ENCODE results near the gene SAV1. TPM values are rescaled to one million over a fixed set of nuclear protein-coding genes. Genes with fewer than 3 reads are reported as not detected.

Gene SAV1
- total RNA-seq, 1 donor from 2014 or later = 5.9 TPM

DNA sequence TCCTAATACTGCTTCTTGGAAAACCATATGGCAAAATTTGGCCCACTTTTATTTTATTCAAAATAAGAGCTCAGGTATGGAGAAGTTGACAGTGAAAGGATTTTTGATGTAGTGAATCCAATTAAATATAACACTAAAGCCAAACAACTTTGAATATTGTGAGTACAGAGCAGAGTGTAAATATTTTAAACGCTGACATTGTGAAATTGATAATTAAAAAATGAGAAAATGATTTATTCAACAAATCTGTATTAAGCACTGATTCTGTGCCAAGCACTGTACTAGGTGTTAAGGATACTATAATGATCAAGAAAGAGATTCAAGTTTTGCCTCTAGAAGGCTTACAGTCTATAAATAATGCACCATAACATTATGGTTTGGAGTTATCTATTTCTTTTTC, 57.6 kb downstream of the SAV1 start:
- intact Hi-C loops (cut with micrococcal nuclease) = no loop called here

DNA sequence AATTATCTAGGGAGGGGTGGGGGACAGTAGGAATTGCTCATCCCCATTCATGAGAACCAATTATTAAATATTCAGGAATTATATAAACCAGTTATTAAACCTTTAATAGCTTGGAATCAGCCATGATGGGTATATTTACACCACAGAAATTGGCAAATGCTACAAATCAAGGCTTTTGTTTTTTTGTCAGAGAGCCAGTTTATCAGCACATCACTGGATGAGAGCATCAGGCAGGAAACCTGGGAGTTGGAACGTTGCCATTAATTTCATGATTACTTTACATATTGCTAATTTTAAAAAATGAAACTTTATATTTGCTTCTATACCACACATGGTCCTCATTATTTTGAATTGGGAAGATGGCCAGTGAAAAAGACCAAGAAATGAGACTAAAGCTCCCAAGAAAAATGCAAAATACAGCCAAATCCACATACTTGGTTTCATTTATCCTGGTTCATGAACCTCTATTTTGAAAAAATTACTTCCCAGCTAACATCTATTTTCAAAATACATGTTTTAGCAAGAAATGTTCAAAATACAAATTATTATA, 59.7 kb downstream of the SAV1 start:
- intact Hi-C loops (cut with micrococcal nuclease) = no loop called here

DNA sequence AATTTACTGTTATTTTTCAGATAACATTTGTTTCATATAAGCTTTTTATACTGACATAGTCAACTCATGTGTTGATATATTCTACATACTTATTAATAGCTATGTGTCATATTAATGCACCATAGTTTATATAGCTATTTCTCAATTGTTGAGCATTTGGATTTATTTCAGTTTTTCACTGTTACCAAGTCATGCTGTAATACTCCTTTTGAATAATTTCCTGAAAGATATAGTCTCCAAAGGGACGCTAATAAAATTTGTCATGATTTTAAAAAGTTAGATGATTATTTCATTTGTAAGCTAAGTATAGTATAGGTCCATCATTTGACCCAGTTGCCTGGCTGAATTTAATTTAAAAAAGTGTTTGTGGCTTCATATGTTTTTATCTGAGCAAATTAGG, 60.3 kb downstream of the SAV1 start:
- intact Hi-C loops (cut with micrococcal nuclease) = no loop called here

DNA sequence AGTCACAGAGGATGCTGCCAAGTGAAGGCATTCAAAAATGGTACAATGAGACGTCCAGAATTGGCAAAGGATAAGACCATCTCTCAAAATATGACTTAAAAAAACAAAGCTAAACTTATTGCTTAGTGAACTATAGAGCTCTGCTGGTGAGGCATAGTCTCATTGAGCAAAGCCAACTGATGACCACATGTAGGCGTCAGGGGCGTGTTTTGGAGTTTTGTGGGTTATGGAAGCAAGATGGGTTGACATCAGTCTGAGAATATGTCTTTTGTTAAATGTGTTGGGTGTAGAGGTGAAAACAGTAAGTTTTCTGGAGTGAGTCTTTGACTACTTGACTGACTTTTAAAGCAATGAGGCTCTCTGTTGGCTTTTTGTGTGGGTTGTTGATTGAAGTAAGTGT, 60.9 kb downstream of the SAV1 start:
- intact Hi-C loops (cut with micrococcal nuclease) = no loop called here

DNA sequence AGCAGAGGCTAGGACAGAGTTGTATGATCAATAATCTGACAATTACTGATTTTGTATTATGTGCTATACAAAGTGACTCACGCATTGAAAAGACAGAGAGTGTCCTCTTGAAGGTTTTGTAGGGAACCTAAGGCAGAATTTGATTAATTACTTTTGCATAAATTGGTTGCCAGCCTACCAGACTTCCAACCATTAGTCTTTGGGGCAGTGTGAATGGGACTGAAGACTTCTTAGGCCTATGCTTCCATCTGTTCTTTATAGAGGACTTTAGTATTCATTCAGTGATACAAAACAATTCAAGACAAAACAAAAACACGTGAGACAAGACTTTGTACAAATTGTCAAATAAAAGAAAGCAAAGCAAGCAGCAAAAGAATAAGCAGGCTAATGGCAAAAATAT, 61.6 kb downstream of the SAV1 start:
- intact Hi-C loops (cut with micrococcal nuclease) = no loop called here

DNA sequence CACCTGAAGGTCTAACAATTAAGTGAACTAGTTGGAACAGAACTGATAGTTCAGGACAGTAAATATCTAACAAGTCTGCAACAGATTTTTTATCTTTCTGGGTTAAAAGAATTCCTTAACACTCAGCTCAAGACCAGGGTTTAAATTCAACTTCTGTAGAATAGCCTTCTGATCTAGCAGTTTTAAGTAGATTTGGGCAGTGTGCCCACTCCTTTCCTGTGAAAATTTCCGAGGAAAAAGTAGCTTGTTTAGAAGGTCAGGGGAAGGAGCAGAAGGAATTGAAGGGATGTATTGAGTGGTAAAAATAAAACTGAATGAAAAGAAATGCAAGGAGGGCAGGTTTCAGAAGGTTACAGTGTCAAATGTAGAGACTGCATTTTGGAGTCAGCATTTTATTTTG, 62.3 kb downstream of the SAV1 start:
- intact Hi-C loops (cut with micrococcal nuclease) = no loop called here

DNA sequence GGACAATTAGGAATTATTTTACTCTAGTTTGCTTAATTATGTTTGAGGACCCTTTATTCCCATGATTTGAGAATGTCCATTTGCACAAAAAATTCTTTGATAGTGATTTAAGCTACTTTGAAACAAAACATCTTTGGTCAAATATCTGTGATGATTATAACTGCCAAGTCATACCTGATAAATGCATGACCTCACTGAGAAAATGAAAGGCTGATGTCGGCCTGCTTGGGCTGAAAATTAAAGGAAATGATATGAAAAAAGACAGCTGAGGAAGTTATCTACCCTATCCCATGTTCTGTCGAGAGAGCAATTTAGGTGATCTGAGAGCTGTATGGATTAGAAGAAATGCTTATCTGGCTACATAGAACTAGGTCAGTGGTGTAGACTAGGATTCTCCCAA, 64.5 kb downstream of the SAV1 start:
- intact Hi-C loops (cut with micrococcal nuclease) = no loop called here

DNA sequence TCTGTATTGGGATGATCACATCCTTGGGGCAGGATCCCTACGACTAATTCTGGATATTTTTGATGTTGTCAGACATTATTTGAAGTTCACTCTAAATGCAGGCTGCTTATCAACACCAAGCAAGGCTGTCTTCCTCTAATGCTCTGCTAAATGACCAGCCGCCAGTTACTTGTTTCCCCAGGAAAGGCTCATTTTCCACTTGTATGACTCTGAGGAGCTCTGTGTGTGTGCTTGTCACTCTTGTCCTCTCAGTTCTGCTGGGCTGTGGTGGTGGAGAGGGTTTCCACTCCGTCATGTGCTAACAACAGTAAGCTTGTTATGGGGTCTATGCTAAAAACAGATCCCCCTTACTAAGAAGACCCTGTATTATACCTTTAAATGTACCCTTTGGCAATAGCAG, 66.1 kb downstream of the SAV1 start:
- intact Hi-C loops (cut with micrococcal nuclease) = no loop called here

DNA sequence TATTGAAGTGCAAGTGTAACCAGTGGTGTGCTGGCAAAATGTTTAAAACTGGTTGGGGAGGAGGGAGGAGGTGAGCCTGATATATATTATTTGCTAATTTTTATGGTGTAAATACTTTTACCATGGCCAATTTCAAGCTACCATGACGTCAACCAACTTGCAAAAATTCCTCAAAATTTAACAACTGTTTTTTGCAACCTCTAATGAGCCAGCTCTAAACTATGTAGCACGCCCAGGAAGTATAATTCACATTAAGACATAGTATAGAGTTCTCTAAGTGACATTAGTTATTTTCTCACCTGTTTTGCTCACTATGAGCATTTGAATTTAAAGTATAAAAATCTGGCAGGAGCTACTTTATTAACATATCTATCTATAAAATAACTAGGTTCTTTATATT, 66.7 kb downstream of the SAV1 start:
- intact Hi-C loops (cut with micrococcal nuclease) = no loop called here

DNA sequence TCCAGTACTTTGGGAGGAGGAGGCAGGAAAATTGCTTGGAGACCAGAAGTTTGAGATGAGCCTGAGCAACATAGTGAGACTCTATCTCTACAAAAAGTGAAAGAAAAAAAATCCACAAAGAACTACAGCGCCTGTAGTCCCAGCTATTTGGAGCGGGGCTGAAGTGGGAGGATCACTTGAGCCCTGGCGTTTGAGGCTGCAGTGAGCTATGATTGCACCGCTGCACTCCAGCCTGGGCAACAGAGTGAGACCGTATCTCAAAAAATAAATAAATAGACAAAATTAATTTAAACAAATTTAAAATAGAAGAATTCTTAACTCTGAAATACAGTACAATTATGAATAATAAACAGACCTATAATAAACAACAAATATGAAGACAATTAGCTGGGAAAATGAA, 67.3 kb downstream of the SAV1 start:
- intact Hi-C loops (cut with micrococcal nuclease) = loop anchor here (1.0 kb wide), 1 partner anchor 177 kb away; no protein-coding TSS in a partner anchor

DNA sequence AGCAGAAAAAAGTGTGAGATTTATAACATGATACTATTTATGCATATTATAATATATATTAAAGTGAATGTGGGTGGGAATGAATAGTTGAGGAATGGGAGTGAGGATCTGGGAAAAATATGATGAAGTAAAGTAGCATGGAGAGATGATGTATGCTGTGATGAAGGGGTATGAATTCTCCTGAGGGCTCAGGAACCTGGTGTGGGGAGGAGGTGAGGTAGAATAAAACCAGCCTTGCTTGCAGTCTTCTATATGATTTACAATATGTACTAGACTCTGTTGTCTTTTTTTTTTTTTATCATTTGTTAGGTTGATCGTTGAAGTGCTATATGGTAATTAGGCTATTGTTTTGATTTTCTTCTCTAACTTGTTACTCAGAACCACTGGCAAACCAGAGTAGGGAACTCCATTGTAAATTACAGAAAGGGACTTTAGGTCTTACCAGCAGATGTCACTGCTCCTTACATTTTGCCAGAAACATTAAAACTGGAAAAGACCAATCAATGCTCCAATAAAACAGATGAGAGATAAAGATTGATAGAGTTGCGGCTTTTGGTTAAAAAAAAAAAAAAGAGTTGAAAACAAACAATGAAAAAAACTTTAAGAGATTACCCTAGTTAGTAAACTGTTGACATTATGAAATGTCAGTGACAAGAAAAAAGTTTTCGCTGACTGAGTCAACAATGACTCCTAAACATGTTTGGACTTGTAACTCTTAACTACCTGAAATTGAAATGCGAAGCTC, 68.2 kb downstream of the SAV1 start:
- intact Hi-C loops (cut with micrococcal nuclease) = loop anchor here (1.0 kb wide), 1 partner anchor 178 kb away; no protein-coding TSS in a partner anchor

DNA sequence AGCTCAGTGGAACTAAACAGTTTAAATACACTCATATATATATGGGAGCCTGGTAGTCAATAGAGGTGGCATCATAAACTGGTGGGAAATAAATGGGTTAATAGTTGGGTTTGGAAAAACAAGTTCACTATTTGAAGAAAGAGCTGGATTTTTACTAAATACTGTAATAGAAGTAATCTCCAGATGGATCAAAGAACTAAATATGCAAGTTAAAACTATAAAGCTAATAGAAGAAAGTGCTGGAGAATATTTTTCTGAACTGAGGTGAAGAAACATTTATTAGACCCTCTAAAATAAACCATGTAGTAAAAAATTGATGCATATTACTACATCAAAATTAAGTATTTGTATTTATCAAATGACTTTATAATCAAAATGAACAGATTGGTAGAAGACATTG, 69.3 kb downstream of the SAV1 start:
- intact Hi-C loops (cut with micrococcal nuclease) = no loop called here

DNA sequence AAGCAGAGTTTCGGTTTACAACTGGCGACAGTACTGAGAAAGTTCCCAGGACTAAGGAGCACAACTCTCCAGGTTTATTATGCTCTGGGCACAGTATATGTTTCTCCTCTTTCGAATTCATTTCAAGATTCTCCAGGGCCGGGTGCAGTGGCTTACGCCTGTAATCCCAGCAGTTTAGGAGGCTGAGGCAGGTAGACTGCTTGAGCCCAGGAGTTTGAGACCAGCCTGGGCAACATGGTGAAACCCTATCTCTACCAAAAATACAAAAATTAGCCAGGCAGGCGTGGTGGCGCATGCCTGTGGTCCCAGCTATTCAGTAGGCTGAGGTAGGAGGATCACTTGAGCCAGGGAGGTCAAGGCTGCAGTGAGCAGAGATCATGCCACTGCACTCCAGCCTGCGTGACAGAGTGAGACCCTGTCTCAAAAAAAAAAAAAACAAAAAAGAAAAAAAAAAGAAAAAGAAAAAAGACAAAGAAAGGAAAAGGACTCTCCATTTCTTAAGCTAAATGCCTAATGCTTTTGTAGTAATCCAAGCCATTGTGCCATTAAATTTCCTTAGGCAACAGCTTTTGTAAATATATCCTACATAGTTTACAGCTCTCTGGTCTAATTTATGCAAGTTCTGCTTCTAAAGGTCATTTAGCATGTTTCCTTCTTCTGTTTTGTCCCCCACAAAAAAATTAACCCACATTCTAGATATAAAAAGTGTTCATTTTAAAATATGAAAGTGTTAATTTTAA, 73.4 kb downstream of the SAV1 start:
- intact Hi-C loops (cut with micrococcal nuclease) = no loop called here

DNA sequence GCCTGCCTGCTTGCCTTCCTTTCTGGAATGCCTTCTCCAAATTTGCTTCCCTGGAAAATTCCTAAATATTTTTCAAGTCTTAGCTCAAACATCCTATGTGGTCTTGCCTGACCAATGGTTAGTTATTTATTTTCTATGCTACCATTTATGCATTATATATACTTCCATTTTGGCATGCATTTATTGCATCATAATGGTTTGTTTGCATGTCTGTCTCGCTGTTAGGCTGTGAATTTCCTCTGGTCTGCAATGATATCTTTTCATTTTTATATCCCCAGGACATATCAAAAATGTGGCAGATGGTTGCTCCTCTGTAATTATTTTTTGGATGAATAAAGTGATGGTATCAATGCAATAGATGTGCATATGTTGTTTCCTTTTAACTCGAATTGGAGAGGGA, 77.6 kb downstream of the SAV1 start:
- intact Hi-C loops (cut with micrococcal nuclease) = no loop called here

Other genes starting within 250 kb of the SAV1 start
- gene MAP4K5, start 135.7 kb downstream of the SAV1 start, total RNA-seq = 21.4 and 22.1 TPM in 2 replicates
- gene ATL1, start 108.2 kb downstream of the SAV1 start, total RNA-seq = 0.55 and 1.8 TPM in 2 replicates
- 65.1 and 68.9 TPM in 2 replicates for gene NIN, start 162.9 kb upstream of the SAV1 start, total RNA-seq
- gene ABHD12B, start 203.7 kb upstream of the SAV1 start, total RNA-seq = 0.14 TPM in 1 of 2 replicates, not detected in the other